AG09319 (cell line): Measurements from ENCODE around the gene RPN2.

Experiments used
- DNase-seq: peaks from one replicate; pipeline ENCODE4 v3.0.0-alpha.2; 2010; ENCODE audit warnings: low read depth; ENCODE audit errors: extremely low read depth
- TF ChIP-seq, protein P1 (sequence below): IDR thresholded peaks from 2 replicates; pipeline ENCODE4 v1.5.1; 2011; ENCODE audit warnings: low read depth, mild to moderate bottlenecking, inconsistent platforms, low read length, moderate library complexity

RPN2 gene

DNA sequence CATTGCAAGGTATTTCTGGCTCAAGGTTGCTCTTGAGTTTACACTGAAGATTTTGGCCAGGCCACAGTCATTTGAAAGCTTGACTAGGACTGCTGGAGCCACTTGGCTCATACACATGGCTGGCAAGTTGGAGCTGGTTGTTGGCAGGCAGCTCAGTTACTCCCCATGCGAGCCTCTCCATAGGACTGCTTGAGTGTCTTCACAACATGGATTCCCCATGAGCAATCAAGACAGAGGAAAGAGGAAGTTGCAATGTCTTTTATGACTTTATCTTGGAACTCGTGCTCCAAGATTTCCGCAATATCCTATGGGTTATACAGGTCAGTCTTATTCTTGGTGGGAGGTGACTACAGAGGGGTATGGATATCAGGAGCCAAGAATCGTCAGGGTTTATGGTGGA, 109.0 kb downstream of the RPN2 start:
- no peak for DNase-seq
- TF ChIP-seq, protein P1, sequence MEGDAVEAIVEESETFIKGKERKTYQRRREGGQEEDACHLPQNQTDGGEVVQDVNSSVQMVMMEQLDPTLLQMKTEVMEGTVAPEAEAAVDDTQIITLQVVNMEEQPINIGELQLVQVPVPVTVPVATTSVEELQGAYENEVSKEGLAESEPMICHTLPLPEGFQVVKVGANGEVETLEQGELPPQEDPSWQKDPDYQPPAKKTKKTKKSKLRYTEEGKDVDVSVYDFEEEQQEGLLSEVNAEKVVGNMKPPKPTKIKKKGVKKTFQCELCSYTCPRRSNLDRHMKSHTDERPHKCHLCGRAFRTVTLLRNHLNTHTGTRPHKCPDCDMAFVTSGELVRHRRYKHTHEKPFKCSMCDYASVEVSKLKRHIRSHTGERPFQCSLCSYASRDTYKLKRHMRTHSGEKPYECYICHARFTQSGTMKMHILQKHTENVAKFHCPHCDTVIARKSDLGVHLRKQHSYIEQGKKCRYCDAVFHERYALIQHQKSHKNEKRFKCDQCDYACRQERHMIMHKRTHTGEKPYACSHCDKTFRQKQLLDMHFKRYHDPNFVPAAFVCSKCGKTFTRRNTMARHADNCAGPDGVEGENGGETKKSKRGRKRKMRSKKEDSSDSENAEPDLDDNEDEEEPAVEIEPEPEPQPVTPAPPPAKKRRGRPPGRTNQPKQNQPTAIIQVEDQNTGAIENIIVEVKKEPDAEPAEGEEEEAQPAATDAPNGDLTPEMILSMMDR: no peak

- TF ChIP-seq, protein P1: no peak
- DNase-seq: no peak
Observed at GRCh38 chr20:37290158-37290810, 111.2 kb downstream of the RPN2 start.
